Superior temporal gyrus (tissue), 1 donor: ENCODE measurements around the gene C6.

Experiments used
- DNase-seq: peaks from one replicate; pipeline ENCODE4 v3.0.0-alpha.2; 2016; ENCODE audit errors: extremely low spot score

C6 gene

GRCh38 chr5:41122459-41122858 is 90.9 kb downstream of the C6 start:
- DNase-seq = no peak

GRCh38 chr5:41120600-41120999 is 92.7 kb downstream of the C6 start:
- DNase-seq = no peak

- DNase-seq = no peak
These were observed 95.2 kb downstream of the C6 start for GRCh38 chr5:41118177-41118576.

- DNase-seq = no peak
These were observed 98.1 kb downstream of the C6 start for GRCh38 chr5:41115281-41115680.

- no peak for DNase-seq
These were observed 100.6 kb downstream of the C6 start for GRCh38 chr5:41112486-41113455.

- DNase-seq = no peak
These were observed 104.1 kb downstream of the C6 start for GRCh38 chr5:41109186-41109585.

- DNase-seq = no peak
These were observed 111.0 kb downstream of the C6 start for GRCh38 chr5:41102341-41102740.

GRCh38 chr5:41097642-41098041 is 115.7 kb downstream of the C6 start:
- no peak for DNase-seq

- DNase-seq = no peak
These were observed 117.8 kb downstream of the C6 start for GRCh38 chr5:41095324-41096101.

GRCh38 chr5:41094871-41095270 is 118.5 kb downstream of the C6 start:
- DNase-seq = no peak

GRCh38 chr5:41093803-41094202 is 119.5 kb downstream of the C6 start:
- no peak for DNase-seq
